Fibroblast of villous mesenchyme (primary cell): ENCODE data around the gene SPIRE1. TPM values are rescaled to one million over a fixed set of nuclear protein-coding genes. Genes with fewer than 3 reads are reported as not detected.
"Not testable (repeated sequence)": the region's sequence is repeated elsewhere in the genome, so short reads cannot be mapped to it uniquely, and the experiment has no call there.

Experiments used
- DNase-seq: peaks from one replicate; pipeline ENCODE4 v3.0.0-alpha.2; 2010; ENCODE audit warnings: low read depth
- H3K4me3 ChIP-seq: 2 replicates; pipeline ENCODE4 v1.5.1; 2011; ENCODE audit warnings: low read depth, mild to moderate bottlenecking, low read length
- total RNA-seq: library from RNA; depleted of rRNA; stranded (reverse); fragments of >200 nt; gene quantifications from 2 replicates; pipeline ENCODE4 v1.2.3, GENCODE V29; 2012
- TF ChIP-seq, protein P1 (sequence below): IDR thresholded peaks from 2 replicates; pipeline ENCODE4 v1.5.1; 2012; ENCODE audit warnings: low read depth, mild to moderate bottlenecking, low read length; ENCODE audit not compliant: insufficient read depth

The SPIRE1 gene
- total RNA-seq, 1 donor: 39.3 TPM

DNA sequence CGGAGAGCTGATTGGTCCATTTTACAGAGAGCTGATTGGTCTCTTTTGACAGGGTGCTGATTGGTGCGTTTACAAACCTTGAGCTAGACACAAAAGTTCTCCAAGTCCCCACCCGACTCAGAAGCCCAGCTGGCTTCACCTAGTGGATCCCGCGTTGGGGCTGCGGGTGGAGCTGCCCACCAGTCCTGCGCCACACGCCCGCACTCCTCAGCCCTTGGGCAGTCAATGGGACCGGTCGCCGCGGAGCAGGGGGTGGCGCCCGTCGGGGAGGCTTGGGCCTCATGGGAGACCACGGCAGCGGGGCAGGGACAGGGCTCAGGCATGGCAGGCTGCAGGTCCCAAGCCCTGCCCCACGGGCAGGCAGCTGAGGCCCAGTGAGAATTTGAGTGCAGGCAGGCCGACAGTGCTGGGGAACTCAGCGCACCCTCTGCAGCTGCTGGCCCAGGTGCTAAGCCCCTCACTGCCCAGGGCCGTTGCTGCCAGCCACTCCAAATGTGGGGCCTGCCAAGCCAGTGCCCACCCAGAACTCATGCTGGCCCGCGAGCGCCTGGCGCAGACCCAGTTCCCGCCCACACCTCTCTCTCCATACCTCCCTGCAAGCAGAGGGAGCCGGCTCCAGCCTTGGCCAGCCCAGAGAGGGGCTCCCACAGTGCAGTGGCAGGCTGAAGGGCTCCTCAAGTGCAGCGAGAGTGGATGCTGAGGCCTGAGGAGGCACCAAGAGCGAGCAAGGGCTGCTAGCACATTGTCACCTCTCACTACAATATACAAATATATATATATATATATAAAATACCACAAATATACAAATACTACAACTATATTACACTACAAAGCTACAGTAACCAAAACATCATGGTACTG is 100.7 kb downstream of the SPIRE1 start:
- no peak for DNase-seq
- TF ChIP-seq, protein P1, sequence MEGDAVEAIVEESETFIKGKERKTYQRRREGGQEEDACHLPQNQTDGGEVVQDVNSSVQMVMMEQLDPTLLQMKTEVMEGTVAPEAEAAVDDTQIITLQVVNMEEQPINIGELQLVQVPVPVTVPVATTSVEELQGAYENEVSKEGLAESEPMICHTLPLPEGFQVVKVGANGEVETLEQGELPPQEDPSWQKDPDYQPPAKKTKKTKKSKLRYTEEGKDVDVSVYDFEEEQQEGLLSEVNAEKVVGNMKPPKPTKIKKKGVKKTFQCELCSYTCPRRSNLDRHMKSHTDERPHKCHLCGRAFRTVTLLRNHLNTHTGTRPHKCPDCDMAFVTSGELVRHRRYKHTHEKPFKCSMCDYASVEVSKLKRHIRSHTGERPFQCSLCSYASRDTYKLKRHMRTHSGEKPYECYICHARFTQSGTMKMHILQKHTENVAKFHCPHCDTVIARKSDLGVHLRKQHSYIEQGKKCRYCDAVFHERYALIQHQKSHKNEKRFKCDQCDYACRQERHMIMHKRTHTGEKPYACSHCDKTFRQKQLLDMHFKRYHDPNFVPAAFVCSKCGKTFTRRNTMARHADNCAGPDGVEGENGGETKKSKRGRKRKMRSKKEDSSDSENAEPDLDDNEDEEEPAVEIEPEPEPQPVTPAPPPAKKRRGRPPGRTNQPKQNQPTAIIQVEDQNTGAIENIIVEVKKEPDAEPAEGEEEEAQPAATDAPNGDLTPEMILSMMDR: no peak
- H3K4me3 ChIP-seq: no peak overlapping the region

DNA sequence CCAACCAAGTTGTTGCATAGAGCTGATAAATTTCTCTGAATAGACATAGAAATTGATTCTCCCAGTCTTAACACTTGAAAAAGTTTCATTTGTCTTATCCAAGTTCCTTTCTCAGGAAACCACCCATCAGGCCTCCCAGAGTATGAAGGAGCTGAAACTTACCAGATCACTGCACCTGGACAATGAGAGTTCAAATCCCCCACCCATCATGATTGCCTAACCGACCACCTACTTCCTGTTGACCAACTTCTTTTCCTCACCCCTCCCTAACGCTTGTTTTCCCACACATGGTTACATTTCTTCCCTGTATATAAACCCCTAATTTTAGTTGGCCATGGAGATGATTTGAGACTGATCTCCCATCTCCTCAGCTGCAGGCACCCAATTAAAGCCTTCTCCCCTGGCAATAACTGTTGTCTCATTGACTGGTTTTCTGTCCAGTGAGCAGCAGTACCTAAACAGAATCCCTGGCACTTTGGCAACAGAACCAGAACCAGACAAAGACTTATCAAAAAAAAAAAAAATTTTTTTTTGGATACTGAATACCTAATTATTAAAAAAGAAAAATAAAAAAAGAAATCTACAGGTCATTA is 103.0 kb downstream of the SPIRE1 start:
- DNase-seq: no peak
- H3K4me3 ChIP-seq: no peak overlapping the region
- TF ChIP-seq, protein P1: no peak

DNA sequence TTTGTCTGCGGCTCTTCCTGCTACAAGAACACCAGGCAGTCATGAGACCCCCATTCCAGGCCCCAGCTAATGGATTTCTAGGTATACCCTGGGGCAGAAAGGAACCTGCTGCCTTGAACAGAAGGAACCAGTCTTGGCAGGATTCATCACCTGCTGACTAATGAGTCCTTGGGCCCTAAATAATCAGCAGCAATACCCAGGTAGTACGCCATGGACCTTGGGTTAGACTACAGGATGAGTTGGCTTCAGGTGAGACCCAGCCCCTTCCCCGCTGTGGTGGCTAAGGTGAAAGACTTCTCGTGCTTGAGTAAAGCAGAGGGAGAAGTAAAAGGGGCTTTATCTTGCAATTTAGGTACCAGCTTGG is 105.0 kb downstream of the SPIRE1 start:
- H3K4me3 ChIP-seq: no peak overlapping the region
- TF ChIP-seq, protein P1: no peak
- no peak for DNase-seq

DNA sequence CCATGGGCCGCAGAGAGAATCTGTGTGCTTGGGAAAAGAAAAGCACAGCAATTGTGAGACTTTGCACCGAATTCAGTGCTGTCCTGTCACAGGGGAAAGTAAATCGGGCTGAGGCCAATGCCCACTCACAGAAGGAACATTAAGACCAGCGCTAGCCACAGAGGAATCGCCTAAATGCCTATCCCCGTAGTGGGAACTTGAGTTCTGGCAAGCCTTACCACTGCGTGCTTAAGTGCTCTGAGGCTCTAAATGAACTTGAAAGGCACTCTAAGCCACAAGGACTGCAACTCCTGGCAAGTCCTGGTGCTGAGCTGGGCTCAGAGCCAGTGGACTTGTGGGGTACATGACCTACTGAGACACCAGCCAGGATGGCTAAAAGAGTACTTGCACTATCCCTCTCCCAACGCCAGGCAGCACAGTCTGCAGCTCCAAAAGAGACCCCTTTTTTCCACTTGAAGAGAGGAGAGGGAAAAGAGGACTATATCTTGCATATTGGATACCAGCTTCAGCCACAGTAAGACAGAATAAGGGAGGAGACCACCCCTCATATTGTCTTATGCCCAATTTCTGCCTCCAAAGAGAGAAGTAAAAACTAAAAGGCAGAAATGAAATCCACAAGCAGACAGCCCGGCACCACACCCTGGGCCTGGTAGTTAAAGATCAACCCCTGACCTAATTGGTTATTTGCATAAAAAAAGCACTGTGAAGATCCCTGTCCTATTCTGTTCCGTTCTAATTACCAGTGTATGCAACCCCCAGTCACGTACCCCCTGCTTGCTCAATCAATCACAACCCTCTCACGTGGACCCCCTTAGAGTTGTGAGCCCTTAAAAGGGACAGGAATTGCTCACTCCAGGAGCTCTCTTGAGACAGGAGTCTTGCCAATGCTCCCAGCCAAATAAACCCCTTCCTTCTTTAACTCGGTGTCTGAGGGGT is 105.7 kb downstream of the SPIRE1 start:
- TF ChIP-seq, protein P1: peak; percentile 5
- DNase-seq: peak; percentile 38
- not testable (repeated sequence) for H3K4me3 ChIP-seq

DNA sequence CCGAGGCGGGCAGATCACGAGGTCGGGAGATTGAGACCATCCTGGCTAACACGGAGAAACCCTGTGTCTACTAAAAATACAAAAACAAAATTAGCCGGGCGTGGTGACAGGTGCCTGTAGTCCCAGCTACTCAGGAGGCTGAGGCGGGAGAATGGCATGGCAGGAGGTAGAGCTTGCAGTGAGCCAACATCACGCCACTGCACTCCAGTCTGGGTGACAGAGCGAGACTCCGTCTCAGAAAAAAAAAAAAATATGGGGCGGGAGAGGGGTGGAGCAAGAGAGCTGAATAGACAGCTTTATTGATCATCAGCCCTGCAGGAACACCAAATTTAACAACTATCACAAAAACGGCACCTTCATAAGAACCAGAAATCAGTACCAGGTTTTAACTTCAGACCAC is 106.4 kb downstream of the SPIRE1 start:
- not testable (repeated sequence) for DNase-seq, H3K4me3 ChIP-seq

DNA sequence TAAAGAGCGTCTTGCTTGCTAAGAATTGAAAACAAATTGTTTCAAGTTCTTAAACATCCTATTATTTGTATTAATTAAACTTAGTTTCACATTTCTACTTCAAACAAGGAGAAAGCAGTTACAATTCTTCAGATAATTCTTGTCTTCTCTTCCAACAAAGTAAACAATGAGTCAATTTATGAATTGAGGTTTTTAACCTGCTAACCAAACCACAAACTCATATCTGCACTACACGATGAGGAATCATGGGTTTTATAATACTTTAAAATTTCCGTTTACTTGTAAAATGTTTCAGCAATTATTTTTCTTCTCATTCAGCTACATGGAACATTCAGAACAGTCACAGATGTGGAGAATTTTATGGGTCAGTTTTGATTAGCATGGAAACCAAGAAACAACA is 114.2 kb downstream of the SPIRE1 start:
- peak; percentile 39 for DNase-seq
- H3K4me3 ChIP-seq: no peak overlapping the region
- TF ChIP-seq, protein P1: no peak

DNA sequence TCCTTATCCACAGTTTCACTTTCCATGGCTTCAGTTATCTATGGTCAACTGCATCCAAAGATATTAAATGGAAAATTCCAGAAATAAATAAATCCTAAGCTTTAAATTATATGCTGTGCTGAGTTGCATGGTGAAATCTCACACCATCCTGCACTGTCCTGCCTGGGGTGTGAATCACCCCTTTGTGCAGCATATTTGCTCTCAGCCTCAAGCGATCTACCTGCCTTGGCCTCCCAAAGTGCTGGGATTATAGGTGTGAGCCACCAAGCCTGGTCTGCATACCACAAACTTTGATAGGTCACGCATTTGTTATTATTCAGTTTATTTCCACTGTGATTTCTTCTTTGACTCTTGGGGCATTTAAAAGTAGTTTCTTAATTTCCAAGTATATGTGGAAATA is 117.2 kb downstream of the SPIRE1 start:
- no peak overlapping the region for H3K4me3 ChIP-seq
- TF ChIP-seq, protein P1: no peak
- no peak for DNase-seq

DNA sequence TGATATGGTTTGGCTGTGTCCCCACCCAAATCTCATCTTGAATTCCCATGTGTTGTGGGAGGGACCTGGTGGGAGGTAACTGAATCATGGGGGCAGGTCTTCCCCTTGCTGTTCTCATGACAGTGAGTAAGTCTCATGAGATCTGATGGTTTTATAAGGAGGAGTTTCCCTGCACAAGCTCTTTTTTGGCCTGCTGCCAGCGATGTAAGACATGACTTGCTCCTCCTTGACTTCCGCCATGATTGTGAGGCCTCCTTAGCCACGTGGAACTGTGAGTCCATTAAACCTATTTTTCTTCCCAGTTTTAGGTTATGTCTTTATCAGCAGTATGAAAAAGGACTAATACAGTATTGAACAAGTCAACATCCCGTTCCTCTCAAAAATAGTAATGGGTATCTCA is 118.7 kb downstream of the SPIRE1 start:
- not testable (repeated sequence) for H3K4me3 ChIP-seq, DNase-seq
